ENCODE data around the gene SH3RF1. TPM values are rescaled to one million over a fixed set of nuclear protein-coding genes. Genes with fewer than 3 reads are reported as not detected.

Gene SH3RF1
- total and polyA plus RNA-seq, 10 of the 15 experiments (the other 5 are each of a cell fraction or from before 2014, with no cell fraction given) = 4.5 to 22.5 (median 10.4) TPM

- TF ChIP-seq MAX (IDR thresholded peaks at IDR 0.05; ENCODE audit: low read depth, low read length) (no peak), SPI1 (IDR thresholded peaks at IDR 0.05; ENCODE audit: borderline replicate concordance, insufficient read depth, low read depth, low read length) (no peak), SUZ12 (IDR thresholded peaks at IDR 0.05; ENCODE audit: unreplicated experiment) (no peak), TAF1 (IDR thresholded peaks at IDR 0.05; ENCODE audit: borderline replicate concordance, low read depth, low read length) (no peak), ZNF592 (IDR thresholded peaks at IDR 0.05) (no peak), TCF3 (IDR thresholded peaks at IDR 0.05; ENCODE audit: borderline replicate concordance, insufficient read depth, low read depth, low read length) (no peak), TCF7 (IDR thresholded peaks at IDR 0.05; ENCODE audit: borderline replicate concordance) (no peak)
These were observed 14.6 kb downstream of the SH3RF1 start (continued) for GRCh38 chr4:169256101-169256612.

Data from GM12878 (cell line).